Measurements from ENCODE around the gene ITGA11.

Gene ITGA11

DNA sequence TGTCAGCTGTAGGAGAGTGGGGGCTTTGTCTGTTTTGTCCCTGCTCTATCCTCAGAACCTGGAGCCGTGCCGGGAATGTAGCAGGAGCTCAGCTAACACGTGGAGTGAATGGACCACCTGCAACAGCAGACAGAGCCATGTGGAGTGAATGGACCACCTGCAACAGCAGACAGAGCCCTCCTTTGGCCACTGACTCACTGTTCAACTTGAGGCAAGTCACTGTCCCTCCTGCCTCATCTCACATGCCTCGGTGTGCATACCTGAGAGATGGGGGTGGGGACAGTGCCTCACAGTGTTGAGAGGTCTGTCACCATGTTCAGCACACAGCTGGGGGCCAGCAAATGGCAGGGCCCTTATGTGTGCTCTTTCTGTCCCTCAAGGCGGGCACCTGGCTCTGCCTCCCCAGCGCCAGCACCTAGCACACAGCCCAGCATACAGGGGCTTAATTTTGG, 126.5 kb downstream of the ITGA11 start:
- no peak for FAIRE-seq
- no peak for TF ChIP-seq SPI1 (IDR thresholded peaks at IDR 0.05; ENCODE audit: low read depth, low read length)
- TF ChIP-seq POU2F2 (IDR thresholded peaks at IDR 0.05; ENCODE audit: low read depth, low read length): no peak
- TF ChIP-seq POLR2A (IDR thresholded peaks at IDR 0.05; ENCODE audit: low read depth, low read length): no peak
- TF ChIP-seq POLR2AphosphoS5 (IDR thresholded peaks at IDR 0.05; ENCODE audit: low read depth, low read length): no peak
- no peak for TF ChIP-seq PAX5 (IDR thresholded peaks at IDR 0.05; ENCODE audit: insufficient read depth, low read length, severe bottlenecking)
- no peak for TF ChIP-seq TAF1 (IDR thresholded peaks at IDR 0.05; ENCODE audit: low read depth, low read length)
- DNase-seq (ENCODE audit: insufficient read length, low spot score): no peak

- no peak for DNase-seq (ENCODE audit: insufficient read length, low spot score)
- TF ChIP-seq POLR2A (IDR thresholded peaks at IDR 0.05; ENCODE audit: low read depth, low read length) (no peak), PAX5 (IDR thresholded peaks at IDR 0.05; ENCODE audit: insufficient read depth, low read length, severe bottlenecking) (no peak), SPI1 (IDR thresholded peaks at IDR 0.05; ENCODE audit: low read depth, low read length) (no peak), TAF1 (IDR thresholded peaks at IDR 0.05; ENCODE audit: low read depth, low read length) (no peak), POU2F2 (IDR thresholded peaks at IDR 0.05; ENCODE audit: low read depth, low read length) (no peak), POLR2AphosphoS5 (IDR thresholded peaks at IDR 0.05; ENCODE audit: low read depth, low read length) (no peak)
- FAIRE-seq: no peak
These were observed 127.2 kb downstream of the ITGA11 start for GRCh38 chr15:68304589-68305337.

- DNase-seq (ENCODE audit: insufficient read length, low spot score) (no peak), FAIRE-seq (no peak)
- TF ChIP-seq SPI1 (IDR thresholded peaks at IDR 0.05; ENCODE audit: low read depth, low read length) (no peak), POLR2AphosphoS5 (IDR thresholded peaks at IDR 0.05; ENCODE audit: low read depth, low read length) (no peak), PAX5 (IDR thresholded peaks at IDR 0.05; ENCODE audit: insufficient read depth, low read length, severe bottlenecking) (no peak), POU2F2 (IDR thresholded peaks at IDR 0.05; ENCODE audit: low read depth, low read length) (no peak)
These were observed 128.2 kb downstream of the ITGA11 start for GRCh38 chr15:68303560-68304436.

DNA sequence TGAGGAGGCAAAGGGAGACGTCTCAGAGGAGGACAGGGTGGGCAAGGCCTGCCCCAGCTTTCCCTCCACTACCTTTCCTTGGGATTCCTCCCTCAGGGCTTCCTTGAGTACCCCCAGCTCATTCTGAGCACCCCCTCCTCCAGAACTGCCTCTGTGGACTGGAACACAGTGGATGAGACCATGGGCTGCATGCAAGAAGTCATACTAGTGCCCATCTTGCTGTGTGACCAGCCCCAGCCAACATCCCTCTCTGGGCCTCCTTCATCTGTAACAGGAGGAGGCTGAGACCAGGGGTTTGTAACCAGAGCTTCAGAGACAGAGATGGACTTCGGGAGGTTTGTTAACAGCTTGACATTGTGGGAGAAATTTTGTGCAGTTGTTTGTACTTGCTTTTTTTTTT, 128.8 kb downstream of the ITGA11 start:
- no peak for TF ChIP-seq POU2F2 (IDR thresholded peaks at IDR 0.05; ENCODE audit: low read depth, low read length)
- TF ChIP-seq TAF1 (IDR thresholded peaks at IDR 0.05; ENCODE audit: low read depth, low read length): no peak
- TF ChIP-seq PAX5 (IDR thresholded peaks at IDR 0.05; ENCODE audit: insufficient read depth, low read length, severe bottlenecking): no peak
- TF ChIP-seq POLR2AphosphoS5 (IDR thresholded peaks at IDR 0.05; ENCODE audit: low read depth, low read length): no peak
- no peak for TF ChIP-seq POLR2A (IDR thresholded peaks at IDR 0.05; ENCODE audit: low read depth, low read length)
- no peak for TF ChIP-seq SPI1 (IDR thresholded peaks at IDR 0.05; ENCODE audit: low read depth, low read length)
- no peak for DNase-seq (ENCODE audit: insufficient read length, low spot score)
- no peak for FAIRE-seq

DNA sequence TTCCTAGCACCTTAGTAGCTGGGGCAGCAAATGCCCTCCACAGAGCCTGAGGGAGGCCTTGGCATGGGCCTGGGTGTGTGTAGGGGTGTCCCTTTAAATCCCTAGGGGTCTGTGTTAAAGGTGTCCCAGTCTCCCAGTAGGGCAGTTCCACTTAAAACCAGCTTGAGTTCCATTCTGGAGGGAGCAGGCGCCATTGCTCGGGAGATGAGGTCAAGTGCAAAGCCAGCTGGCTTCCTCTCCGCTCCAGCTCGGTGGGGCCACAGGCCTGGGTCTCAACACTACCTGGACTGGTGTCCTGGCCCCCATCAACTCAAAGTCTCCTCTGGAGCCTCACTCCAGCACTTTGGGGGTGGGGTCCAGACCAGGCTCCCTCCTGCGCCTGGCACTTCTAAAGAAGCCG, 129.2 kb downstream of the ITGA11 start:
- no peak for FAIRE-seq

DNA sequence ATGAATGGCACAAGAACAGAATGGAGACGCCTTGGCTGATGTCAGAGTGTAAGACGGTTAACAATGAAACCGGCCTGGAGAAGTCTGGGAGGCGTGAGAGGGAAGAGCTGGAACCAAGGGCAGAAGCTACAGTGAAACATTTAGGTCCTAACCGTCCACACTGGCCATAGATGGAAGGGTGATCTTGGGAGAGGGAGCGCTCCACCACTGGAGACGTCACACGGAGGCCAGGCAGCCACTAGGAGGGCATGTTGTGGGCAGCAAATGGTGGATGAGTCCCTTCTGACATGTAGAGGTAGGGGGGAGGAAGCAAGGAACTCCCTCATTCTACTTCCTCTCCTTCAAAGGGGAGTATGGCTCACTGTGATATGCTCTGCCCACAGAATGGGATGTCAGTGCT, 130.7 kb downstream of the ITGA11 start:
- DNase-seq (ENCODE audit: insufficient read length, low spot score) (no peak), FAIRE-seq (no peak)
- TF ChIP-seq POU2F2 (IDR thresholded peaks at IDR 0.05; ENCODE audit: low read depth, low read length) (no peak), SPI1 (IDR thresholded peaks at IDR 0.05; ENCODE audit: low read depth, low read length) (no peak), POLR2A (IDR thresholded peaks at IDR 0.05; ENCODE audit: low read depth, low read length) (no peak), POLR2AphosphoS5 (IDR thresholded peaks at IDR 0.05; ENCODE audit: low read depth, low read length) (no peak), PAX5 (IDR thresholded peaks at IDR 0.05; ENCODE audit: insufficient read depth, low read length, severe bottlenecking) (no peak), TAF1 (IDR thresholded peaks at IDR 0.05; ENCODE audit: low read depth, low read length) (no peak)

More for the DNA sequence above, 129.2 kb downstream of the ITGA11 start:
- no peak for TF ChIP-seq POLR2AphosphoS5 (IDR thresholded peaks at IDR 0.05; ENCODE audit: low read depth, low read length)
- TF ChIP-seq SPI1 (IDR thresholded peaks at IDR 0.05; ENCODE audit: low read depth, low read length): no peak
- TF ChIP-seq TAF1 (IDR thresholded peaks at IDR 0.05; ENCODE audit: low read depth, low read length): no peak
- no peak for DNase-seq (ENCODE audit: insufficient read length, low spot score)

DNA sequence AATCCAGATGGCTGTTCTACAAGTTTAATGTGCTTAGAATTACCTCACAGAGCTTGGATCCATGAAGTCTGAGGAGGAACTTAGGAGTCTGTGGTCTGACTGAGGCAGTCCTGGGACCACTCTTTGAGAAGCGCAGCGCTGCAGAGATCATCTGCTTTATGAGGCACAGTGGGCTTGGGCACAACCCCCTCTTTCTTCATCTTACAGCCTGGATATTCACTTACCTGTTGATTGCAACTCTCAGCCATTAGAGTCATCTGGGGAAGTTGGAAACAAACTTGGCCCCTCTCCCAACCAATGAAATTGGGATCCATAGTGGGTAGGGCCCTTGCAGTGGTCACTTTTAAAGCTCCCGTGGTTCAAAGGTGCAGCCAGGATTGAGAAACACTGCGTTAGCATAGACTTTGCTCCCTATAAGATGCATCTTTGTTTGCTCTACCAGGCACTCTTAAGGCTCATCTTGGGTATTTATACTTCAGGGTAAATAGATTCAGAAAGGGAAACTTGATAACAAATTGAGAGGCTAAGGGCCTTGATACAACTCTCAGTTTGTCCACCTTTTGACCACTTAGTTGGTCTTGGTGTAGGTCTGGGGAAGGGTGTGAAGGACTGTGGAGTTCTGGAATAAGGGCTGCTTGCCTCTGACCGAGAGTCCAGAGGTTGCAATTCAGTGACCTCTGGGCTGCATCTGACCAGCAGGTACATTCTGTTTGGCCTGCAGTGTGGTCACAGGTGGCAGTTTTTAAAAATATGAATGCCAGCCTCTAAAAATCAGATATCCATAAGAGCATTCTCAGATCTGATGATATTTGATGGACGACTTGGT, 131.6 kb downstream of the ITGA11 start:
- DNase-seq (ENCODE audit: insufficient read length, low spot score) (no peak), FAIRE-seq (no peak)
- no peak for TF ChIP-seq SPI1 (IDR thresholded peaks at IDR 0.05; ENCODE audit: low read depth, low read length)
- no peak for TF ChIP-seq POU2F2 (IDR thresholded peaks at IDR 0.05; ENCODE audit: low read depth, low read length)
- no peak for TF ChIP-seq PAX5 (IDR thresholded peaks at IDR 0.05; ENCODE audit: insufficient read depth, low read length, severe bottlenecking)
- no peak for TF ChIP-seq TAF1 (IDR thresholded peaks at IDR 0.05; ENCODE audit: low read depth, low read length)
- no peak for TF ChIP-seq POLR2A (IDR thresholded peaks at IDR 0.05; ENCODE audit: low read depth, low read length)
- no peak for TF ChIP-seq POLR2AphosphoS5 (IDR thresholded peaks at IDR 0.05; ENCODE audit: low read depth, low read length)

- FAIRE-seq: no peak
- TF ChIP-seq POU2F2 (IDR thresholded peaks at IDR 0.05; ENCODE audit: low read depth, low read length) (no peak), SPI1 (IDR thresholded peaks at IDR 0.05; ENCODE audit: low read depth, low read length) (no peak), TAF1 (IDR thresholded peaks at IDR 0.05; ENCODE audit: low read depth, low read length) (no peak), PAX5 (IDR thresholded peaks at IDR 0.05; ENCODE audit: insufficient read depth, low read length, severe bottlenecking) (no peak), POLR2AphosphoS5 (IDR thresholded peaks at IDR 0.05; ENCODE audit: low read depth, low read length) (no peak), POLR2A (IDR thresholded peaks at IDR 0.05; ENCODE audit: low read depth, low read length) (no peak; the same call in 1 of the 2 replicates)
- no peak for DNase-seq (ENCODE audit: insufficient read length, low spot score)
These were observed 132.5 kb downstream of the ITGA11 start for GRCh38 chr15:68299436-68299835.

Measured in GM12891 (cell line).